Anterior cingulate cortex (tissue), 58 donors: Measurements from ENCODE around the gene TBC1D22A.
"Not testable (repeated sequence)": the region's sequence is repeated elsewhere in the genome, so short reads cannot be mapped to it uniquely, and the experiment has no call there.

Experiments
- DNase-seq, 58 donors: peaks; one replicate each; lab custom pipeline; 2025; lab: John Stamatoyannopoulos, UW

The TBC1D22A gene

DNA sequence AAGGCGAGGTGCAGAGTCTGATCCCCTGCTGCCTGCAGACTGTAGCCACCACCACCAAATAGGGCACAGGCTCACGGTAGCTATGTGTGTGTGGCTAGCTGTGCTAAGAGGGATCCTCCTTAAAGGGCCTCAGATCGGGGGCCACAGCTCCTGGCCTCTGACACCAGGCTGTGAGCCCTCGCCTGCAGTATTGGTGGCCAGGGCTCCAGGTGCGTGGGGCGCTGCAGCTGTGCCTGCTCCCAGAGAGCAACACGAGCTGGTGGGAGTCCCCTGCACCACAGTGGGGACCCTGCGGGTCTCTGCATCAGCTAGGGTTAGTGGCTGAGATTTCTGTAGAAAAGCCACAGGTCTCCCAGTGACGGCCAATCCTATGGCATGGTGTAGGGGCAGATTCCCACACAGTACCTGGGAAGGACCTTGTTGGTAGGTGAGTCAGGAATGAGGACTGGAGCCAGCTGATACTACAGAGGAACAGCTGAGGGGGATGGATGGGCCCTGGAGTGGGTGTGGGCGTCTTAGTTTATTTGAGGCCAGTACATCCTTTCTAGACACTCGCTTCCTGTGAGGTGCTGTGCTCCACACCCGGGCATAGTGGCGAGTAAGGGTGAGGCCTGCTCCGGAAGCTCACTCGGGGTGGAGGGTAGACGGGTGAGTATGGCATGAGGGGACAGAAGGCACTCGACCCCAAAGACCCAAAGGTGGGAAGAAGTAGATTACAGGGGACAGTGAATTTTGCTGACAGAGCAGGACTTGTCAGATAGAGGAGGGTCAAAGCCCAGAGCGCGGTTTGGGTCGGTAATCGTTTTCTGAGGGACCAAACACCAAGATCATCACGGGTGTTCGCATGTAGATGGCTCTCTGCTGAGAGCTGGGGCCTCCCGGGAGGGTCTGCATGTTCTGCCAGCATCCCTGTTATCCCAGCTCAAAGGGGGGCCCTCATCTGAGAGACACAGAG, 212.5 kb downstream of the TBC1D22A start:
- DNase-seq: no peak

GRCh38 chr22:46976143-46976542, 213.7 kb downstream of the TBC1D22A start:
- no peak for DNase-seq

DNA sequence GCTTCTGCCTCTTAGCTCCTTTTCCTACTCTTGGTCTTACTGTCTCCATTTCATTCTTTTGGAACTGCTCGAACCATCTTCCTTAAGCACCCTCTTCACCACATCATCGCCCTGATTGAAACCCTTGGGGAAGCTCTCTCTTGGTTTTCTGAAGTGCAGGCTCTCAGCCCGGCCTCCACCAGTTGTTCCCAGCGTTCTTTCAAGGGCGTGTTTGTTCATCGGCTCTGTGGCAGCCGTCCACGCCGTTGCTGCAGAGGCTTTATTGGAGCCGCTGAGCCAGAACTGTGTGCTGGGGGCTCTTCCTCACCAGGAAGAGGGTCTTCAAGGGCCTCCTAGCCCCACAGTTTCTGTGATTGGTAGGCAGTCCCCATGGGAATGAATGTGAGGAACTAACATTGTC, 214.1 kb downstream of the TBC1D22A start:
- no peak for DNase-seq

GRCh38 chr22:46977656-46978343, 215.3 kb downstream of the TBC1D22A start:
- no peak for DNase-seq

- DNase-seq: not testable (repeated sequence)
Observed at GRCh38 chr22:46978668-46979067, 216.2 kb downstream of the TBC1D22A start.

- no peak for DNase-seq
Observed at GRCh38 chr22:46979506-46979905, 217.1 kb downstream of the TBC1D22A start.

GRCh38 chr22:46980392-46980791, 217.9 kb downstream of the TBC1D22A start:
- DNase-seq: no peak

- DNase-seq: no peak
Observed at GRCh38 chr22:46982635-46983034, 220.2 kb downstream of the TBC1D22A start.

DNA sequence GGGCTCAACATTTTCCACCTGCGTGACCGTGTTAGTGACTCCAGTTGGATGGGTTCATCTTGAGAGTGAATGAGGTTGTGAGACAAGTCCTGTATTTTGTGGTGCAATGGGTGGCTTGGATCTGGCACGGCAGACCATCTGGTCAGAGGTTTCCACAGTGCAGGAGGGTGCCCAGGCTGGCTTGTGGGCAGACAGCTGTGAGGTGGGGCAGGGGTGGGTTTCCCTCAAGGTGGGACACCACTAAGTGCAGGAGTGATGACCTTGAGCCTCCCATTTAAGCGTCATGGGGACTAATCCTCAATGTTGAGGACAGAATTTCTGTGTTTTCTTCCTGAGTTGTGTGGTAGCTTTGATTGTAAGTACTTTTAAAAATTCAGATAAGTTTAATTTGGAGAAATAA, 220.6 kb downstream of the TBC1D22A start:
- no peak for DNase-seq

- DNase-seq: no peak
Observed at GRCh38 chr22:46984751-46985506, 222.5 kb downstream of the TBC1D22A start.

- no peak for DNase-seq
Observed at GRCh38 chr22:46985507-46985882, 223.0 kb downstream of the TBC1D22A start.

- no peak for DNase-seq
Observed at GRCh38 chr22:46986788-46987187, 224.3 kb downstream of the TBC1D22A start.

DNA sequence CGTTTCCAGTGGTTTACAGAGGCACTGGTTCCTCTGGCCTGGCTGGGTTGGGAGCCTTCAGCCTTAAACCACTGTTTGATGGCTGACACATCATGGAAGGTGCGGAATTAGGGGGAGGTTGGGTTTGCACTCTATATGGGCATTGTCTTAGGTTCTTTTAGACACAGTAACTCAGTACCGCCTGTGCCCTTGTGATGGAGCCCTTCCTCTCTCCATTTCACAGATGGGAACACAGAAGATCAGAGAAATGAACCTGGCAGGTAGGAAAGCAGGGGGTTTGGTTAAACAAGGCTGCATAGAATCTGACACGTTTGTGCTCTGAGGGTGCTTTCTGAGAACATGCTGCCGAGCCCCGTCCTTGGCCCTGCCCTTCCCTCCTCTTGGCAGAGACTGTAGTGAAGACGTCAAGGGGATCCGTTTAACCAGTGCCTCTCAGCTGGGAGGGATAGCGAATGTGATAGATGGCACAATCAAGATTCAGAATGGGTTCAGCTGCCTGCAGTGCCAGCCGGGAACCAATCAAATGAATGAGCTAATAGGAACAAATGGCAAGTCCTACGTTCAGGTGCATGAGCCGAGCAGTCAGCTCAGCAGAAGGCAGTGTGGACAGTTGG, 228.6 kb downstream of the TBC1D22A start:
- no peak for DNase-seq

DNA sequence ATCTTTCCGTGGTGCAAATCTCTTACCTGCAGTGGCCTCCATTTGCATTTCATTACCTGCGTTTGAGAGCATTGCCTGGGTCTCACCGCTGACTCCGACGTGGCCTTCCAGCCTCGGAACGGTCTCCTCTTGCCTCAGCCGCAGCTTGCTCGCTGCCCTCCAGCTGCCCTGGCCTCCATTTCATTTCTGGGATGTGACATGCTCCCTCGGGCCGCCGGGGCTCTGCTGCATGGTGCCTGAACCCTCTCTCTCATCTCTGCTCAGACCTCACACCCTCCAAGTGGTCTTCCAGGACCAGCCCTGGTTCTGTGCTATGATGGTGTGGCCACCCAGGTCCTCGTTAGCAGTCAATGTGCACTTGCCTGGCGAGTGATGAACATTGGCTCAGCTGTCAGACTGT, 229.2 kb downstream of the TBC1D22A start:
- no peak for DNase-seq

DNA sequence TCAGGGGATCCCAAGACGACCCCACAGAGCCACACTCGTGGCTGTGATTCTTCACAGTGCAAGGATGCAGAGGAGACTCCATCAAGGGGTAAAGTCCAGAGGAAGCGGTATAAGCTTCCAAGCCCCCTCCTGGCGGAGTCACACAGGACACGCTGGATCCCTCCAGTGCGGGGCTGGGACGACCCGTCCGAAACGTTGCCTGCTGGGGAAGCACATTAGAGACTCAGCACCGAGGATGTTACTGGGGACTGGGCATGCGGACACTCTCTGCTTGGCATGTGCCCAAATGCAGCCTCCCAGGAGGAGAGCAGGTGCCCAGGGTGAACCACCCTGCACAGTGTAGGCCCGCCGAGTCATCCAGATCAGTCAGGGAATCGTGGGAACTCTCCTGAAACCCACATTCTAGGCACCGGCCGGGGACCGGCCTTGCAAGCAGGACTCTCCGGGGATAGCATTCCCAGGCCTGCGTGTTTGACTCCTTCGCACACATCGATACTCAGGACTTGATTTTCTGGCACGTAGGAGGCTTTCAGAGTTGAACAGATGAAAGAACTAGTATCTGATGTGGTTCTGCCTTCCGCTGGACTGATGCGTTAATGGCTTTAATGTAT, 229.8 kb downstream of the TBC1D22A start:
- DNase-seq: no peak

DNA sequence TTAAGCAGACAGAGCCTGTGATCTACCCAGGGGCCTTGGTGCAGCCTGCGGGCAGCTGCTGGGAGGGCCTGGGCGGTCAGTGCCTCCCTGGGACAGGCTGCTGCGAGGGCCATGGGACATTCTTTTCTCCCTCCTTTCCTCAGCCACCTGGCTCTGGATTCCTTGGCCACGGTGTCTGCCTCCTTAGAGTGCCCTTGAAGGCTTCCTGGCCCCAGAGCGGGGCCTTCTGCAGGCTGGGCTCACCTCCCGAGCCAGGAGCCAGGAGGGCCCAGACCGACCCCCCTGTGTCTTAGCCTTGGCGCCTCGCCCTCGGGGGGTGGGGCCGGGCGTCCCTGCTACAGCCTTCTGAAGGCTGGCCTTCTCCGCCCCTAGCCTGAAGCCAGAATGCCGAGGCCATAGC, 231.2 kb downstream of the TBC1D22A start:
- DNase-seq: no peak

DNA sequence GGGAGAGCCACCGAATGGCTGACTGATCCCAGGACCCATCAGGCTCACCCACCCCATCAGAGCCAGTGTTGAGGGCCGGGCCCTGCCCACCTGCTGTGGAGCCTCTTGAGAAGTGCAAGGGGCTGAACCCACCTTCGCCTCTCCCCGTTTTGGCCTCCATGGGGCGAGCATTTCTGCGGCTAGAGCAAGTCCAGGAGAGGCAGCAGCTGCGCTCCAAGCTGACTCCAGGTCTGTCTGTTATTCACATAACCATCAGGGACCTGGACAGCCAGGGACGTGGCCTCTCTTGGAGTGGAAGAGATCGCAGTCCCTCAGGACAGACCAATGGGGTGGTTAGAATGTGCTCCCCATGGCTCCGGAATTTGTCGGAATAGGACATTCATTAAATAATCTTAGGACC, 231.8 kb downstream of the TBC1D22A start:
- DNase-seq: no peak

- no peak for DNase-seq
Observed at GRCh38 chr22:46994983-46995382, 232.5 kb downstream of the TBC1D22A start.

DNA sequence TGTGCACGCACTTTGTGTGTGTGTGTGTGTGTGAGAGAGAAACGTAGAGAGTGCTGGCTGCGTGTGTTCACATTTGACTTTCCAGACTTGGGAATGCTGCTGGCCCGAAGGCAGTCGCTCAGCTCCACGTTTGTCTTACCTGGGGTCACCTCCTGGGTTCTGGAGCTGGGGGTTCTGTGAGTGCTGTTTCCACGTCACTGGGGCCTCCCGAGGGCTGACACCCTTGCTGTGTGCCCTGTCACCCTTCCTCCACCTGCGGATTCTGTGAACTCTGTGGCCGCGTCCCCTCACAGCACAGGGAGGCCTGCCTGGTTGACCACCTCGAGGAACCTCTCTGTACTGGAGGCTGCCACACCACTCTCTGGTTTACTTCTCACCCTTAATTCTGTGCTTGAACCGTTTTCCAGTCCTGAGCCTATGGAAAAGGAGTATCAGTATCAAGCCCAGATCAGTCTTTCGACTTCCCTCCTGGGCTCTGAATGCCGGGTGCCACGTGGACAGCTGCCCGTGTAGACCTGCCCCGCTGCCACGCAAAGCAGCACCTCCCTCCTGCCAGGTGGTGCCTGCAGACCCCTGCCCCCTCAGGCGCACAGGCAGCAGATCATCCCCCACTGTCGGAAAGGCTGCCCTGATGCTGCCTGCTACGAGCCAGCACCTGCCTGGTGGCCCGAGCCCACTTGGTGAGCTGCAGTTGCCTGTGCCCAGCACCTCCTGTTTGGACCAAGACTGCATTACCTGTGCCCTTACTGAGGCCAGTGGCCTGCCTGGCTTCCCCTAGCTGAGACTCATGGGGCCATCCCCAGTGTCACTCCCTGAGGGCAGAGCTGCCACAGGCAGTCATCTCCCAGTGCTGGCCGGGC, 233.3 kb downstream of the TBC1D22A start:
- DNase-seq: no peak
